ENCODE data around the gene CPN1. TPM values are rescaled to one million over a fixed set of nuclear protein-coding genes. Genes with fewer than 3 reads are reported as not detected.
A peak's percentile ranks its signal among the peaks of the same experiment; 100 is the strongest.

CPN1 gene
- total and polyA plus RNA-seq, 9 of the 15 experiments (the other 6 are each of a cell fraction or from before 2014, with no cell fraction given): 0.15 to 0.17 TPM; not detected in 7

GRCh38 chr10:100122780-100123179 is 41.1 kb upstream of the CPN1 start (continued):
- TF ChIP-seq MCM5 (IDR thresholded peaks at IDR 0.05; ENCODE audit: low read depth): no peak
- TF ChIP-seq HMG20A (CRISPR knock-in tag; conservative IDR thresholded peaks at IDR 0.05): no peak

- Histone ChIP-seq H3K9me1 (ENCODE audit: control insufficient read depth, insufficient read depth, low read length) (no peaks in the 10 kb centered on the region), H3K27ac (ENCODE audit: extremely low read depth, low read depth, low read length) (no peak overlapping the region), H3K4me1 (replicated peaks in 1 of 2; ENCODE audit: control insufficient read depth in 2 of 2, insufficient read depth in 2 of 2, low read length in 2 of 2) (no peaks in the 10 kb centered on the region), H3K4me2 (ENCODE audit: insufficient read depth, low read length) (no peak overlapping the region), H3K36me3 (ENCODE audit: control insufficient read depth, insufficient read depth, low read length) (no peaks in the 10 kb centered on the region), H2AFZ (ENCODE audit: low read depth, low read length) (no peak overlapping the region), H3K9me3 (replicated peaks; ENCODE audit: control insufficient read depth, insufficient read depth, low read depth, low read length) (no peaks in the 10 kb centered on the region), H4K20me1 (replicated peaks; ENCODE audit: control insufficient read depth, insufficient read depth, low read length) (no peaks in the 10 kb centered on the region), H3K9ac (ENCODE audit: insufficient read depth in 1 of 2, low read depth in 2 of 2, low read length in 2 of 2) (no peak overlapping the region), H3K79me2 (ENCODE audit: control insufficient read depth, insufficient read depth, low read length) (no peaks in the 10 kb centered on the region), H3K4me3 (no peak overlapping the region), H3K27me3 (ENCODE audit: control insufficient read depth in 2 of 2, insufficient read depth in 2 of 2, low read length in 2 of 2) (peaks cover 0 to 16% of the 10 kb centered on the region in 2 experiments; a peak in 2 of 5 replicates)
- no TSS peak for BruUV-seq (replicated peaks)
- TF ChIP-seq ZNF395 (CRISPR knock-in tag; IDR thresholded peaks at IDR 0.05) (no peak), ELK1 (CRISPR knock-in tag; IDR thresholded peaks at IDR 0.05) (no peak), ZZZ3 (IDR thresholded peaks at IDR 0.05) (no peak), ZNF24 (IDR thresholded peaks at IDR 0.05) (no peak), ZNF121 (CRISPR knock-in tag; conservative IDR thresholded peaks at IDR 0.05) (peak; percentile 79), L3MBTL2 (IDR thresholded peaks at IDR 0.05) (no peak), ZNF140 (CRISPR knock-in tag; IDR thresholded peaks at IDR 0.05) (no peak)
- in situ Hi-C loops (cut with MboI) (no loop called here), intact Hi-C loops (cut with micrococcal nuclease) (no loop called here)
- no peak for FAIRE-seq
- ChIA-PET CTCF (ENCODE audit: low intra/inter-chr PET ratio) (no interaction called here), POLR2A (no interaction called here)
- no peak for ATAC-seq
- 5% methylated on average over 2 of the region's 2 CpGs for WGBS (ENCODE audit: insufficient coverage, low coverage, missing lambda C conversion rate)
- DNase-seq (ENCODE audit: extremely low read depth in 1 of 4, low spot score in 3 of 4): no peak
Measured at GRCh38 chr10:100120550-100120949, 38.9 kb upstream of the CPN1 start.

Data from K562 (cell line).